ENCODE data around the gene MPZL3.

MPZL3 gene

DNA sequence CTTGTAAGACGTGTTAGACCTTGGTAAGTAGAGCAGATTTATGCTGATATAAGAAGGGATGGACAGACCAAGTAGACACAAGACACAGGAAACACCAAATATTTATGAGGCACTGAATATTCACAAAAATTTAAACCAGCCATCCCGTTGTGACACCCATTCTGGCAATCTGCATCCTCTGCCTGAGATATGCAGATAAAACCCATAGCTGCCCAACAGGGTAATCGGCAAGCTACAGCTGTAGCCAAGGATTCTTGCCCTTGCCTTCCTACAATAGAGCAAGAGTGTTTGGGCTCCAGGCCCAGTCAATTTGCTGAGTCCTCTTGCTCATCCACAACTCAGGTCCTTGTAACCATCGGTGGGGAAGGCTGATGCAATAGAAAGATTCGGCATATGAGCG, 30.4 kb upstream of the MPZL3 start:
- Histone ChIP-seq H3K27me3 (ENCODE audit: low read depth, low read length) (0 out of 2 replicates have a peak, but pooled peaks cover 4% of the 10 kb centered on the region), H3K9ac (ENCODE audit: low read length) (no peak overlapping the region), H3K9me3 (ENCODE audit: insufficient read depth, low read length) (no peaks in the 10 kb centered on the region), H3K36me3 (replicated peaks; ENCODE audit: low read depth, low read length) (no peaks in the 10 kb centered on the region), H3K4me1 (ENCODE audit: low read length) (peaks cover 12% of the 10 kb centered on the region), H3K4me3 (ENCODE audit: low read length) (no peak overlapping the region), H3K27ac (ENCODE audit: low read length) (no peak overlapping the region), H3K4me2 (ENCODE audit: low read length) (no peak overlapping the region), H3K79me2 (ENCODE audit: low read length) (no peaks in the 10 kb centered on the region), H4K20me1 (ENCODE audit: insufficient read depth, low read length) (no peaks in the 10 kb centered on the region), H2AFZ (ENCODE audit: low read depth, low read length) (no peak overlapping the region)
- no peak for TF ChIP-seq EZH2phosphoT487 (IDR thresholded peaks at IDR 0.05; ENCODE audit: low read depth)
- TF ChIP-seq, protein P1, sequence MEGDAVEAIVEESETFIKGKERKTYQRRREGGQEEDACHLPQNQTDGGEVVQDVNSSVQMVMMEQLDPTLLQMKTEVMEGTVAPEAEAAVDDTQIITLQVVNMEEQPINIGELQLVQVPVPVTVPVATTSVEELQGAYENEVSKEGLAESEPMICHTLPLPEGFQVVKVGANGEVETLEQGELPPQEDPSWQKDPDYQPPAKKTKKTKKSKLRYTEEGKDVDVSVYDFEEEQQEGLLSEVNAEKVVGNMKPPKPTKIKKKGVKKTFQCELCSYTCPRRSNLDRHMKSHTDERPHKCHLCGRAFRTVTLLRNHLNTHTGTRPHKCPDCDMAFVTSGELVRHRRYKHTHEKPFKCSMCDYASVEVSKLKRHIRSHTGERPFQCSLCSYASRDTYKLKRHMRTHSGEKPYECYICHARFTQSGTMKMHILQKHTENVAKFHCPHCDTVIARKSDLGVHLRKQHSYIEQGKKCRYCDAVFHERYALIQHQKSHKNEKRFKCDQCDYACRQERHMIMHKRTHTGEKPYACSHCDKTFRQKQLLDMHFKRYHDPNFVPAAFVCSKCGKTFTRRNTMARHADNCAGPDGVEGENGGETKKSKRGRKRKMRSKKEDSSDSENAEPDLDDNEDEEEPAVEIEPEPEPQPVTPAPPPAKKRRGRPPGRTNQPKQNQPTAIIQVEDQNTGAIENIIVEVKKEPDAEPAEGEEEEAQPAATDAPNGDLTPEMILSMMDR (IDR thresholded peaks at IDR 0.05; ENCODE audit: low read depth, low read length) = no peak

DNA sequence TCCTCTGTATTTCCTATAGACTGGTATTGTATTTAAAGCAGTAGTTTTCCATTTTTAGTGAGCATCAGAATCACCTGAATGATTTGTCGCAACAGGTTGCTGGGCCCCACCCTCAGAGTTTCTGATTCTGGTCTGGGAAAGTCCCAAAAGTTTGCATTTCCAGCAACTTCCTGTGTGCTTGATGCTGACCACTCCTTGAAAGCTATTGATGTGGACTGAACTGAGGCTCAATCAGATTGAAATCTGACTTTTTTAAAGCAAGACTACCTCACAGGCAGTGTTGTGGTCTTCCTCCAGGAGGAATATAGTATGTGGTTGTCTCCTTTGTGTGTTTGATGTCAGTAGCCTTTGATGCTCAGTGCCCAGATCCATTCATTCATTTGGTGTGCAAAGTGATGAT, 29.1 kb upstream of the MPZL3 start:
- Histone ChIP-seq H3K4me1 (ENCODE audit: low read length) (peaks cover 23% of the 10 kb centered on the region), H3K4me2 (ENCODE audit: low read length) (peak overlapping the region; percentile 14; the same call in 1 of the 2 replicates)
- TF ChIP-seq EZH2phosphoT487 (IDR thresholded peaks at IDR 0.05; ENCODE audit: low read depth) = no peak
- TF ChIP-seq, protein P1 (IDR thresholded peaks at IDR 0.05; ENCODE audit: low read depth, low read length) = no peak

DNA sequence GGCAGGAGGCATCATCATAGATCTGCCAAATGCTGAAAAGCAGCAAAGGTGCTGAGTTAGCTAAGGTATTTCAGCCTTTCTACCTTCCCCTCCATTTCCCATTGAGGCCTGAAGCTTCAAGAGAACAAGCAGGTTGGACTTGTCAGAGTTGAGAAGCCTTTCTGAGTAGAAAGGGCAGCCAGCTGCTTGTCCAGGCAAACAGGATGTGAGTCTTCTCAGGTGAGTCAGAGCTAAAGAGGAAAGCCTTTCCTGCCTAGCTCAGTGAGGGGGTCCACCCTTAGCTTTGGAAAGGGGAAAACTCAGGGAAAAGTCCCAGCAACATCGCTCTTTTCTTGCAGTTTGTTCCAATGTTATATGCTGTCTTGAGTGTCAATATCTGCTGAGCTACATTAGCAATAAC, 25.1 kb upstream of the MPZL3 start:
- H3K9ac ChIP-seq (ENCODE audit: low read length) = no peak overlapping the region
- peak overlapping the region; percentile 24; the same call in 1 of the 2 replicates for H3K4me2 ChIP-seq (ENCODE audit: low read length)
- H3K4me1 ChIP-seq (ENCODE audit: low read length) = peaks cover 23% of the 10 kb centered on the region

More for the DNA sequence above, 29.1 kb upstream of the MPZL3 start:
- Histone ChIP-seq H3K4me3 (ENCODE audit: low read length) (no peak overlapping the region), H3K36me3 (replicated peaks; ENCODE audit: low read depth, low read length) (no peaks in the 10 kb centered on the region), H3K79me2 (ENCODE audit: low read length) (no peaks in the 10 kb centered on the region), H3K9me3 (ENCODE audit: insufficient read depth, low read length) (no peaks in the 10 kb centered on the region), H3K27me3 (ENCODE audit: low read depth, low read length) (no peaks in the 10 kb centered on the region), H3K9ac (ENCODE audit: low read length) (no peak overlapping the region), H3K27ac (ENCODE audit: low read length) (no peak overlapping the region), H2AFZ (ENCODE audit: low read depth, low read length) (no peak overlapping the region; the same call in 1 of the 2 replicates), H4K20me1 (ENCODE audit: insufficient read depth, low read length) (no peaks in the 10 kb centered on the region)

DNA sequence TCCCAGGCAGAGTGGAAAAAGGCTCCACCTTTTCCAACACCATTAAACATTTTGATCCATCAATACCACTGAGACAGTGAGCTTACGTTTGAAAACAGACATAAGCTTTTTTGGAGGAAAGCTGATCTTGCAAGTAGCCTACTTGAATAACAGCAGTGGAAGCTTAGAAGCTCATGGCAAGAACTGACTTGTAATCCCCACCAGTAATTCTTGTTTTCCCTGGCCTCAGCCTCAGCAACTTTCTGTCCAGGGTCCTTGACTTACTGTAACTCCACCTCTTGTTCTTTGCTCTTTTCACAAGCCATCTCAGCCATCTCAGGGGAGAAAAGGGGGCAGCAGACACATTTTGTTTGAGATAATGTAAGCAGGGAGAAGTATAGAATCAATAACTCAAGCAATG, 24.3 kb upstream of the MPZL3 start:
- no peak overlapping the region for H3K4me2 ChIP-seq (ENCODE audit: low read length)
- H3K4me3 ChIP-seq (ENCODE audit: low read length) = no peak overlapping the region
- H3K79me2 ChIP-seq (ENCODE audit: low read length) = no peaks in the 10 kb centered on the region
- H2AFZ ChIP-seq (ENCODE audit: low read depth, low read length) = no peak overlapping the region
- H3K27ac ChIP-seq (ENCODE audit: low read length) = no peak overlapping the region
- no peaks in the 10 kb centered on the region for H3K9me3 ChIP-seq (ENCODE audit: insufficient read depth, low read length)
- peaks cover 21% of the 10 kb centered on the region for H3K4me1 ChIP-seq (ENCODE audit: low read length)
- H3K9ac ChIP-seq (ENCODE audit: low read length) = no peak overlapping the region
- TF ChIP-seq, protein P1 (IDR thresholded peaks at IDR 0.05; ENCODE audit: low read depth, low read length) = no peak
- no peak for TF ChIP-seq EZH2phosphoT487 (IDR thresholded peaks at IDR 0.05; ENCODE audit: low read depth)
- no peaks in the 10 kb centered on the region for H3K36me3 ChIP-seq (replicated peaks; ENCODE audit: low read depth, low read length)
- peaks cover 7% of the 10 kb centered on the region; the same call in 1 of the 2 replicates for H3K27me3 ChIP-seq (ENCODE audit: low read depth, low read length)
- H4K20me1 ChIP-seq (ENCODE audit: insufficient read depth, low read length) = no peaks in the 10 kb centered on the region

More for the DNA sequence above, 25.1 kb upstream of the MPZL3 start:
- no peaks in the 10 kb centered on the region for H3K9me3 ChIP-seq (ENCODE audit: insufficient read depth, low read length)
- TF ChIP-seq EZH2phosphoT487 (IDR thresholded peaks at IDR 0.05; ENCODE audit: low read depth) = no peak
- TF ChIP-seq, protein P1 (IDR thresholded peaks at IDR 0.05; ENCODE audit: low read depth, low read length) = no peak
- no peaks in the 10 kb centered on the region for H3K36me3 ChIP-seq (replicated peaks; ENCODE audit: low read depth, low read length)
- H3K27me3 ChIP-seq (ENCODE audit: low read depth, low read length) = peaks cover 7% of the 10 kb centered on the region; the same call in 1 of the 2 replicates
- no peak overlapping the region for H2AFZ ChIP-seq (ENCODE audit: low read depth, low read length)
- H3K27ac ChIP-seq (ENCODE audit: low read length) = no peak overlapping the region
- H4K20me1 ChIP-seq (ENCODE audit: insufficient read depth, low read length) = no peaks in the 10 kb centered on the region
- no peak overlapping the region for H3K4me3 ChIP-seq (ENCODE audit: low read length)
- H3K79me2 ChIP-seq (ENCODE audit: low read length) = no peaks in the 10 kb centered on the region

Measured in OCI-LY3 (cell line).